HG02885 (cell line): ENCODE data around the gene C6orf118.

Experiments
- ATAC-seq: cut with Tn5 transposase; IDR thresholded peaks from one replicate; pipeline ENCODE4 v1.9.1; 2021; ENCODE audit warnings: mild to moderate bottlenecking; ENCODE audit not compliant: unreplicated experiment, poor library complexity

The C6orf118 gene

GRCh38 chr6:165308926-165309731, at the start of gene C6orf118:
Gene C6orf118, minus strand, starts transcription at chr6:165309605. Its CDS starts 19 bp downstream, at chr6:165309586.
- ATAC-seq = no peak

GRCh38 chr6:165345700-165346099, 36.3 kb upstream of the C6orf118 start:
- no peak for ATAC-seq

- ATAC-seq = no peak
Measured at GRCh38 chr6:165340532-165340931, 31.1 kb upstream of the C6orf118 start.

GRCh38 chr6:165325609-165326008, 16.2 kb upstream of the C6orf118 start:
- no peak for ATAC-seq

GRCh38 chr6:165321555-165322145, 12.2 kb upstream of the C6orf118 start:
- ATAC-seq = no peak

- ATAC-seq = no peak
Measured at GRCh38 chr6:165321150-165321549, 11.7 kb upstream of the C6orf118 start.

GRCh38 chr6:165317723-165318122, 8.3 kb upstream of the C6orf118 start:
- no peak for ATAC-seq

- ATAC-seq = no peak
Measured at GRCh38 chr6:165306955-165307354, 2.5 kb downstream of the C6orf118 start.

- ATAC-seq = no peak
Measured at GRCh38 chr6:165301372-165302246, 7.8 kb downstream of the C6orf118 start.

GRCh38 chr6:165300422-165300936, 8.9 kb downstream of the C6orf118 start:
- ATAC-seq = no peak

- ATAC-seq = no peak
Measured at GRCh38 chr6:165298875-165299274, 10.5 kb downstream of the C6orf118 start.

- no peak for ATAC-seq
Measured at GRCh38 chr6:165298402-165298801, 11.0 kb downstream of the C6orf118 start.

GRCh38 chr6:165292657-165293056, 16.7 kb downstream of the C6orf118 start:
- ATAC-seq = no peak

GRCh38 chr6:165274611-165275010, 34.8 kb downstream of the C6orf118 start:
- no peak for ATAC-seq

- ATAC-seq = no peak
Measured at GRCh38 chr6:165272585-165272984, 36.8 kb downstream of the C6orf118 start.

- no peak for ATAC-seq
Measured at GRCh38 chr6:165268987-165269386, 40.4 kb downstream of the C6orf118 start.

- ATAC-seq = no peak
Measured at GRCh38 chr6:165266621-165267020, 42.8 kb downstream of the C6orf118 start.

GRCh38 chr6:165266191-165266590, 43.2 kb downstream of the C6orf118 start:
- no peak for ATAC-seq

GRCh38 chr6:165260462-165260861, 48.9 kb downstream of the C6orf118 start:
- no peak for ATAC-seq

- ATAC-seq = no peak
Measured at GRCh38 chr6:165249808-165250207, 59.6 kb downstream of the C6orf118 start.

- ATAC-seq = no peak
Measured at GRCh38 chr6:165245701-165246100, 63.7 kb downstream of the C6orf118 start.
